ENCODE data around the gene GRM4.

- TF ChIP-seq CTCF (IDR thresholded peaks at IDR 0.05) = no peak
- TF ChIP-seq POLR2A (IDR thresholded peaks at IDR 0.05) = no peak
These were observed 32.4 kb downstream of the GRM4 start for GRCh38 chr6:34113532-34113931.
